Adrenal gland (tissue), 5 donors: ENCODE measurements around the gene ANKRD13A.

Experiments used
- POLR2A ChIP-seq, 2 donors: fragments of 450-650 bp; IDR thresholded peaks; one replicate each; pipeline ENCODE4 v1.6.1; 2017; ENCODE audit warnings: antibody characterized with exemption in 2 of 2, mild to moderate bottlenecking in 2 of 2, moderate library complexity in 1 of 2
- TF ChIP-seq, protein P1 (sequence below), 6 experiments: fragments of 450-650 bp in 4 of 6; fragments of 200-600 bp in 2 of 6; sonication (generic) in 1 of 6; IDR thresholded peaks; 1 replicate in 5 of 6; 2 replicates in 1 of 6; pipeline versions ENCODE4 v1.5.1 to v1.8.0; 2016 to 2021; ENCODE audit warnings: antibody characterized with exemption in 6 of 6, mild to moderate bottlenecking in 2 of 6, moderate library complexity in 1 of 6
- donor health status: DM: no; HTN: no; CAD: no.

DNA sequence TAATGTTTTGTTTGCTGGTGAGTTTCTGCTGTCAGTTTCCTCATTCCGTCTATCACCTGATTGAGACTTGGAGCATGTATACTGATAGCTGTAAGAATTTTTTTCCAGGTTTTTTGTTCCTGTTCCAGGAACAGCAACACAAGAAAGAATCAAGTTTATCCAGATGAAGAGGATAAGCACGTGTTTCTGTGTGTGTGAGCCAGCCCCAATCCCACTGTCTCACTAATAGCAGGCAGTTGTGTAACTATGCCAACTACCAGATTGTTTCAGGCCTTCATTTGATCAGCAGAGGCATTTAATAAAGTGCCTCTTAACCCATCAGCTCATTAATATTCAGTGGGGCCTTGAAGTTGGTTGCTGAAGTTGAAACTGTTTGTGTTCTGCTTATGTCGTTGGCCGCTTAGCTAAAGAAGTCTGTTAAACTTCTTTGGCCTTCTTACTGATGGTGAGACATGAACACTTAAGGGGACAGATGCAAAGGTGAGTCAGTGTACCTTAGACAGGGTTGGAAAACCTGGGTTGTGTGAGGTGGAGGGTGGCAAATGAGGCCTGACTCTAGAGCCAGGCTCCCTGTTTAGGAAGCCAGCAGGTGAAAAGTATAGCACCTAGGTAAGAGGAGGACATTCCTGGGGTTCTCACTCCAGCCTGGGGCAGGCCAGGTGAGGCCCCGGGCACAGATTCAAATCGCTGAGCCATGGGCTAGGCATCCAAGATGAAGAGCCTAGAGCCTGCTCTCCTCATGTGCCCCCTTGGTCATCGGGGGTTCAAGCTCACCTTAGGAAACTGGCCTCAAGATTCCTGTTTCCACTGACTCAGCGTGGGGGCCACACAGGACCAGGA lies 3.7 kb downstream of the ANKRD13A start:
- TF ChIP-seq POLR2A (IDR thresholded peaks at IDR 0.05): no peak
- TF ChIP-seq, protein P1, sequence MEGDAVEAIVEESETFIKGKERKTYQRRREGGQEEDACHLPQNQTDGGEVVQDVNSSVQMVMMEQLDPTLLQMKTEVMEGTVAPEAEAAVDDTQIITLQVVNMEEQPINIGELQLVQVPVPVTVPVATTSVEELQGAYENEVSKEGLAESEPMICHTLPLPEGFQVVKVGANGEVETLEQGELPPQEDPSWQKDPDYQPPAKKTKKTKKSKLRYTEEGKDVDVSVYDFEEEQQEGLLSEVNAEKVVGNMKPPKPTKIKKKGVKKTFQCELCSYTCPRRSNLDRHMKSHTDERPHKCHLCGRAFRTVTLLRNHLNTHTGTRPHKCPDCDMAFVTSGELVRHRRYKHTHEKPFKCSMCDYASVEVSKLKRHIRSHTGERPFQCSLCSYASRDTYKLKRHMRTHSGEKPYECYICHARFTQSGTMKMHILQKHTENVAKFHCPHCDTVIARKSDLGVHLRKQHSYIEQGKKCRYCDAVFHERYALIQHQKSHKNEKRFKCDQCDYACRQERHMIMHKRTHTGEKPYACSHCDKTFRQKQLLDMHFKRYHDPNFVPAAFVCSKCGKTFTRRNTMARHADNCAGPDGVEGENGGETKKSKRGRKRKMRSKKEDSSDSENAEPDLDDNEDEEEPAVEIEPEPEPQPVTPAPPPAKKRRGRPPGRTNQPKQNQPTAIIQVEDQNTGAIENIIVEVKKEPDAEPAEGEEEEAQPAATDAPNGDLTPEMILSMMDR (IDR thresholded peaks at IDR 0.05): no peak
